ENCODE data around the gene PSAP. TPM values are rescaled to one million over a fixed set of nuclear protein-coding genes. Genes with fewer than 3 reads are reported as not detected.
"Not testable (repeated sequence)": the region's sequence is repeated elsewhere in the genome, so short reads cannot be mapped to it uniquely, and the experiment has no call there.

Gene PSAP
- polyA plus RNA-seq, 12 donors = 304 to 1,035 (median 462) TPM

GRCh38 chr10:71878327-71879034 lies 27.4 kb upstream of the PSAP start:
- no peak for DNase-seq

GRCh38 chr10:71877821-71878220 lies 26.8 kb upstream of the PSAP start:
- DNase-seq = no peak

GRCh38 chr10:71874680-71875354 lies 23.8 kb upstream of the PSAP start:
- not testable (repeated sequence) for DNase-seq

DNA sequence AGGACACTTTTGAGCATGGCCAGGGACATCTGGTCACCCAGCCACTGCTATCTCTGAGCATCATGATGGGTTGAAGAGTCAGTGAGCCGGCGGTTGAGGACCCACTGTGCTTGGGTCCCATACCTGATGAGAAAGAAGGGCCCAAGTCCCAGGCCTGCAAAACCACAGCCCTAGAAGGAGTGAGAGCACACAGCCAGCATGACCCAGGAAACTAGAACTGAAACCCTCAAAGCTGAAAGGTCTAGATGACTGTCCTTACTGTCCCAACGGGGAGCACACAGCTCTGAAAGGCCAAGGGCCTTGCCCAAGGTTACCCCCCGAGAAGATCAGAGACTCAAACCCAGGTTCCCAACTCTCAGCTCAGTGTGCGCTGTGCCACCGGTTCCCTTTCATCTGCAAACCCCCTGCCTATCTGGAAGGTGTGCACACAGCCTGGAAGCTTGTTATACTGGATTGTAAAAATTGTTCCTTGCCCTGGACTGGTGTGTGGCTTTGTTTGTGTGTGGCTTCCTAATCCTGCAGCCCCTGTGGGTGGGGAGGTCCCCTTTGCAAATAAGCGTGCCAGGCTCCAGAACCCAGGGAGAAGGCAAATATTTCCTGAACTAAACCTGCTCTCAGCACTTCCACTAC lies 22.6 kb upstream of the PSAP start:
- no peak for DNase-seq

- DNase-seq = not testable (repeated sequence)
Measured at GRCh38 chr10:71869601-71870000, 18.6 kb upstream of the PSAP start.

DNA sequence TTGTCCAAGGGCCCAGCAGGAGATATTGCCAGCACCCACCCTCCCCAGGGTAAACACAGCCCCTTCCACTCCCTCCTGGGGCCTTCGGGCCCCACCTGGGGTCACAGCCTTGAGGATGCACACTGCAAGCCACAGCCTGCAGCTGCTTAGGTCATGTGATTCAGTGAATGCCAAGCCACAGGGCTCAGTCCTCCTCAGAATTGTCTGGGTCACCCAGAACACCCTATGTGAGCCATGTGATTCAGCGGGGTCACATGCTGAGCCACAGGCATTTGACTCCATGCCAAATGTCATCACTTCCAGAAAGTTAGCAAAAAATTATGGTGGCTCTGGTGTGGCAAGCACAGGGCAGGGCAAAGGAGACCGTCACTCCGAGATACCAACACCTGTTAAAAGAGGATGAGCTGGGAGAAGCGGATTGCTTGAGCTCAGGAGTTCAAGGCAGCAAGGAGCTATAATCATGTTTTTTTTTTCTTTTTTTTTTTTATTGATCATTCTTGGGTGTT lies 17.2 kb upstream of the PSAP start:
- no peak for DNase-seq

- DNase-seq = no peak
Measured at GRCh38 chr10:71865561-71866041, 14.6 kb upstream of the PSAP start.

GRCh38 chr10:71864911-71865361 lies 13.9 kb upstream of the PSAP start:
- no peak for DNase-seq

DNA sequence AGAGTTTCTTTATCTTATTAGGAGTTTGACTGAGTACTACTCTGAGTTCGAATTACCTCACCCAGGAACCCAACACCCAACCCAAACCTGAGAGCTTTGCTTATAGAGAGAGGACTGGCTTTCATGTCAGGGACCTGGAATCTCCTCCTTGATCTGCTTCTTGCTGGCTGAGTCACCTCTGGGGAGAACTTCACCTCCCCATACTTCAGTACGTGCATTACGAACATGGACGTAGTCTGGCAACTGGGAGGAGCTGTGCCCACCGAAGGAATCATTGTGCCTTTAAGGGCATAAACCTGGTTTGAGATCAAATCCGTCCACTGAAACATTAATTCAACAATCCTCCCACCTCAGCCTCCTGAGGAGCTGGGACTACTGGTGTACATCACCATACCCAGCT lies 12.2 kb upstream of the PSAP start:
- DNase-seq = no peak

DNA sequence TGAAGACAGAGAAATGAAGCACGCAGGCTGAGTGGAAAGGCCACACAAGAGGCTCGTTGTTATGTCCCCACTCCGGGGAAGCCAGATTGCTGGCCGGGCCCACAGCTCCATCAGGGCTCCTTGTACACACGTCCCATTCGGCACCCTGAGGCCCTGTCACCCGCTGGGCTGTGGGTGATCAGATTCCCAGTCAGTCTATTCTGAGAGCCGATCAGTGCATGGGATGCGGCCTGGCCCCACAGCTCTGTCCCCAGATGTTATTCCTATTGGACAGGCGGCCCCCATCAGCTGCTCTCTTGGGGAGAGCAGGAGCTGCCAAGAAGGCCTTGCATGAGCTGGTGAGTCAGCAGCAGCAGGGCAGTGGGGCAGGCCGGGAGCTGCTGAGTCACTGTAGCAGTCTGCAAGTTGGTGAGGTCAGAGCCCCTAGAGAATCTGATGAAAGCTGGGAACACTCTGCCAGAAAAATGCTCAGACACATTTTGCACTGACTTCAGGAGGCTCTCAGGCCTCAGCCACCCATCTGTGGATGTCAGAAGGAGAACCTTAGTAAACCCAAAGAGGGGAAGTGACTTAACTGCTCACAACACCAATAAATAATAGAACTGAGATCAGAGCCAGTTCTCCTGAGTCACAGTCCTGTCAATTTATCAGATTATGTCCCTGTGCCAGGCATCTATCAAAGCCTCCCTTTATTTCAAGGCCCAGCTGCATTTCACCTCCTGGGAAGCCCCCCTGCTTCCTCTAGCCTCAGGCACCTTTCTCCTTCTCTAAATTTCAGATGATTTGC lies 9.4 kb upstream of the PSAP start:
- DNase-seq = peak; percentile 85

DNA sequence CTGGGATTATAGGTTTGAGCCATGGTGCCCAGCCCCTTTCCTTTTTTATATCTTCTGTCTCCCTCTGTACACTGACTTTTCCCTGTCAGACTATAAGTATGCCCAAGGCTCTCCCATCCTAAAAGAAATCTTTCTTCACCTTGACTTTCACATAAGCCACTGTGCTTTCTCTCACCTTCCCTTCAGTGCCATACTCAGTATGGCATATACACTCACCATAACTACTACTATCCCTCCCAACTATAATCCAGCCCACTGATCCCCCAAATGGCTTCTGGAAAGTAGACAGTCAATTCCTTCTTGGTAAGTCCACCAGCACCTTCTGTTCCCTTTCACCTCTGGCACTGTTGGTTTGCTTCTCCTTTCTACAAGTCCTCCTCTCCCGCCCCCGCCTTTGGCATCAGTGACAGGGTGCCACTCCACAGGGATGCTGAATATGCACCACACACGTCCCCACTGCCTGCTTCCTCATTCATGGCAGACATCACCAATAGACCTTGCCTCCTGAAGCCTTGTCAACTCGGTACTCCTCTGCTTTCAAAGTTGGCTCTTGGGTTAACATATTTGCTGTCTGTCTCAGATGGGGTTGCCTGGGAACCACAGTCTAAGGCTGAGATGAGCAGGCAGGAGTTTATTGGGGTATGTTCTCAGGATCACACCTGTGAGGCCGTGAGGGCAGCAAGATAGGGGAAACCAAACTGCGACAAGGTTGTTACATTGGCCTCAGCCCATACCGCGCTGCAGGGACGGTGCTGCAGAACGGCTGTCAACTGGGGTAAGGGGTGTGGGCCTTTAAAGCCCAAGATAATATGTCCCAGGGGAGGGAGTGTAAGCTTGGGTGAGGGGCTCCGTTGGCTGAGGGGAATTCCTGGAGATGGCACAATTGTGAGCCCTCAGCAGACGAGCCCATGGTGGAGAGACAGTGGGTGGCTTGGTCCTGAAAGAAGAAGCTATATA lies 7.2 kb upstream of the PSAP start:
- no peak for DNase-seq

DNA sequence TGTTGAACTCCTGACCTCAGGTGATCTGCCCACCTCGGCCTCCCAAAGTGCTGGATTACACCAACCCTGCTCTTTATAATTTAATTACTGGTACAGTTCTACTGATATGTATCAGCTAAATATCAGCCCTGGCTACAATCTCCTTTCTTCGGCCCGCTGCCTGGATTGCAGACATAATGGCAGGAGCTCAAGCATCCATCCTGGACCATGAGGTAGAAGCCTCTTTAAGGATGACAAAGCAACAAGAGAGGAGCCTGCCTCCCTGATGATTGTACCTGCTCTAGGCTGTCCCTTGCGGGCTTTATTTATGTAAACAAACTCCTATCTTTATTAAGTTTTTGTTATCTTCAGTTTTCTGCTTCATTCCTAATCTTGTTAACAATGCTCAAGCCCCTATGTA lies 5.6 kb upstream of the PSAP start:
- no peak for DNase-seq

- no peak for DNase-seq
Measured at GRCh38 chr10:71854031-71854430, 3.0 kb upstream of the PSAP start.

- DNase-seq = no peak
Measured at GRCh38 chr10:71852355-71852937, 1.4 kb upstream of the PSAP start.

DNA sequence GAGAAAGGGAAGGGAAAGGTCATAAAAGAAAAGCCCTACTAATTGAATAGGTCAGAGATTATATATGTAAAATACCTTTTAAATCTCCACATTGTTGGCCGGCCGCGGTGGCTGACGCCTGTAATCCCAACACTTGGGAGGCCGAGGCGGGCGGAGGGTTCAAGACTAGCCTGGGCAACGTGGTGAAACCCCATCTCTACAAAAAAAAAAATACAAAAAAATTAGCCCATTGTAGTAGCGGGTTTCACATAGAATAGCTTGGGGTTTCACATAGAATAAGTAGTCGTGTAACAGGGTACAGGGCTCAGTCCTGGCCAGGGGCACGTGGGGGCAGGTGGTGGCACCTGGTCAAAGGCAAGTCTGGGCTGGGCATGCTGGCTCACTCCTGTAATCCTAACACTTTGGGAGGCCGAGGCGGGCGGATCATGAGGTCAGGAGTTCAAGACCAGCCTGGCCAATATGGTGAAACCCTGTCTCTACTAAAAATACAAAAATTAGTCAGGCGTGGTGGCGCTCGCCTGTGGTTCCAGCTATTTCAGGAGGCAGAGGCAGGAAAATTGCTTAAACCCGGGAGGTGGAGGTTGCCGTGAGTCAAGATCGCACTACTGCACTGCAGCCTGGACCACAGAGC lies 529 bp upstream of the PSAP start:
- DNase-seq = not testable (repeated sequence)

DNA sequence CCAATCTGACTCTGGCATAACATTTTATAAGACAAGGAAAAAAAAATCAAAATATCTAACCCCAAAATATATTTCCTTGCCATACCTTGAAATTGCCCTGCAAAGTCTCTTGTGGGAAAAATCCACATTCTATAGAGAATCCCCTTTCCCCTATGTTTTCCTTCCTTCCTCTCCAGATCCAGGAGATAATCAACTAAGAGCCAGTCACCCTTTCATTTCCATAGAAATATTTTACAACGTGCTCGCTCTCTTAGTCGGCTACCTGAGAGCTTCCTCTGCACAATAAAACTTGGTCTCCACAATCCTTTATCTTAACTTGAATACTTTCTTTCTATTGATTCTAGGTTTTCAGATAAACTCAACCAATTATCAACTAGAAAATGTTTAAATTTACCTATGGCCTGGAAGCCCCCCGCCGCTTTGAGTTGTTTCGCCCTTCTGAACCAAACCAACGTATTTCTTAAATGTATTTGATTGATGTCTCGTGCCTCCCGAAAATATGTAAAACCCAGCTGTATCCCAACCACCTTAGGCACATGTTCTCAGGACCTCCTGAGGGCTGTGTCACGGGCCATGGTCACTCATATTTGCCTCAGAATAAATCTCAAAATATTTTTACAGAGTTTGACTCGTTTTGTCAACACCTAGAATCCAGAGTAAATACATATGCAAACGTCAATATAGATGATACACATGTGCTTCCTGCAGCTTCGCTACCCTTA lies 869 bp downstream of the PSAP start:
- no peak for DNase-seq

DNA sequence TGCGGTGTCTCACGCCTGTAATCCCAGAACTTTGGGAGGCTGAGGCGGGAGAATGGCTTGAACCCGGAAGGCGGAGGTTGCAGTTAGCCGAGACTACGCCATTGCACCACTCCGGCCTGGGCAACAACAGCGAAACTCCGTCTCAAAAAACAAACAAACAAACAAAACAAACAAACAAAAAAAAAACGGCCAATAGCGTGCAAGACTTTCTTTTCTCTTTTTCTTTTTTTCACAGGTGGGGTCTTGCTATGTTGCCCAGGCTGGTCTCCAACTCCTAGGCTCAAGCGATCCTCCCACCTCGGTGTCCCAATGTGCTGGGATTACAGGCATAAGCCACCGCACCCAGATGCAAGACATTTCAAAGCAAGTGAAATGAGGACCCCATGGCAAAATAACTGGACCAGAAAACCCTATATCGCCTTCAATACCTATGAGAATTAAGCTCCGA lies 1.6 kb downstream of the PSAP start:
- no peak for DNase-seq

DNA sequence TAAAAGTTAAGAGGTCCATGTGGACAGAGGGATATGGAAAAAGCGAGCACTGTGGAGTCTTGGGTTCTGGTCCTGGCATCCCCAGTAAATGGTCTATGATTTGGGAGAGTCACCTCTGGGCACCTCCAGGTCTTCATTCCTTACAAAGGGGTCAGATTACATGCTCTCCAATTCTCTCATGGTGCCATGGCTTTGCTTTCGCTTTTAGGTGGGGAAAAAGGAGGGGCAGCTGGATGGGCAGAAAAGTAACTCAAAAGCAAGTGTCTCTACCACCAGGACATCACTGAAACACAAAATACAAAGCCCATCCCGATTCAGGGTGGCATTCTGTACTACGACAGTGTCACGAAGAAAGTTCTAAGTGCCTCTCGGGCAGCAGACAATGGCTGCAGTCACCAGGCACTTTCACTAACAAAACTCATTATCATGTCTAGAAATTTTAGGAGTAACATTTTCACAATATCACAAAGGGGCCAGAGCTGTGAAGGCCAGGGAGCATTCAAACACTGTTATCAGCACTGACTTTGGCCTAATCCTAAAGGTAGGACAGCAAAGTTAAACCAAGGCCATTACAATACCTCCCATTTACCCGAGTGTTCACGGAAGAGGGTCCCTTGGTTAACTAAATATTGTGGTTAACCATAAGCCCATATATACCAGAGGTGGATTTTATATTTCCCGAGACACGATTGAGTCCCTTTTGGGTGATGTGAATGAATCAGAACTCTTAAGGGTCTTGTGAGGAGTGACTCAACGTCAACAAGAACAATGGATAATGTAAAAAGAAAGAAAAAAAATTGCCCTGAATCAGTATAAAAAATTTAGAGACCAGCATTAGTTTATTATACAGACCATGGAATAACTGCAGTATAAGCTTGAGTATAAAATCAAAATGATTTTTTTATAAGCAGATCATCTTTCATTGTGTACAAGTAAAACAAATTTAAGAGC lies 2.5 kb downstream of the PSAP start:
- DNase-seq = no peak
